ENCODE results near the gene MTSS2.
"Not testable (repeated sequence)": the region's sequence is repeated elsewhere in the genome, so short reads cannot be mapped to it uniquely, and the experiment has no call there.

The MTSS2 gene

GRCh38 chr16:70685061-70685937, 554 bp downstream of the MTSS2 start:
- no peak for DNase-seq

- no peak for DNase-seq
These were observed 1.4 kb downstream of the MTSS2 start for GRCh38 chr16:70684146-70685060.

GRCh38 chr16:70683146-70683944, 2.5 kb downstream of the MTSS2 start:
- no peak for DNase-seq

GRCh38 chr16:70682239-70683145, 3.4 kb downstream of the MTSS2 start:
- DNase-seq, result no peak

DNA sequence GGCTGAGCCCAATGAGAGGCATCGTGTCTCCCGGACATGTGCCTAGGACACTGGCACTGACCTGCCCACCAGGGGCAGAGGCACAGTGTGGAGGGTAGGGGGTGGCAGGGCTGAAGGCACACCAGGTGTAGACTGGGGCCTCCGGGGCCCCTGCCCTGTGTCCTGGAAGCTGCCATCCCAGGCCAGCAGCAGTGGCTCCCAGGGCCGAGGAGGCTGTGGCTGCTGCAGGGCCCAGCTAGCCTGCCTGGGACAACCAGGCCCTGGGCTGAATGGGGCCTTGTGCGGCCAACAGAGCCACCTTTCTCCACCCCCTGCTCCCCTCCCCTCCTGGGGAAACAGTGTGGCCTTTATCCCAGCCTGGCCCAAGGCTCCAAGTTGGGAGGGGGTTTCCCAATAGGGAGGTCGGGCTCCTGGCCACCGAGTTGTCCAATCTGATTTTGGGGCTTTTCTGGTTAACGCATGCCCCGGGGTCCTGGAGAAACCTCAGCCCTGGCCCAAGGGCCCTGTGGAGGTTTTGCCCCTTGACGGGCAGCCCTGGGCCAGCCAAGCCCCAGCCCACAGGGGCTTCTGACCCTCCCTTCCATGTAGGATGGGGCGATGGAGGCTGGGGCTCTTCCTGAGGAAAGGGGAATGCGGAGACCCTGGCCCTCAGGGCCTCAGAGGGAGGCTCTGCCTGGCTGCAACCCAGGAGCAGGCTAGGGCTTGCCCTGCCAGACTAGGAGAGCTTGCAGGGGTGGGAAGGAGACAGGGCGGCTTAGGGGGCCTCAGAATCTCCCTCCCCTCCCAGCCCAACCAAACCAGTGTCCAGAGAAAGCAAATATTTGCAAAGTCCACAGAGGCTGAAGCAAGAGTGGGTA, 4.2 kb downstream of the MTSS2 start:
- no peak for DNase-seq

GRCh38 chr16:70680495-70681381, 5.1 kb downstream of the MTSS2 start:
- no peak for DNase-seq

GRCh38 chr16:70679671-70680494, 6.0 kb downstream of the MTSS2 start:
- no peak for DNase-seq

DNA sequence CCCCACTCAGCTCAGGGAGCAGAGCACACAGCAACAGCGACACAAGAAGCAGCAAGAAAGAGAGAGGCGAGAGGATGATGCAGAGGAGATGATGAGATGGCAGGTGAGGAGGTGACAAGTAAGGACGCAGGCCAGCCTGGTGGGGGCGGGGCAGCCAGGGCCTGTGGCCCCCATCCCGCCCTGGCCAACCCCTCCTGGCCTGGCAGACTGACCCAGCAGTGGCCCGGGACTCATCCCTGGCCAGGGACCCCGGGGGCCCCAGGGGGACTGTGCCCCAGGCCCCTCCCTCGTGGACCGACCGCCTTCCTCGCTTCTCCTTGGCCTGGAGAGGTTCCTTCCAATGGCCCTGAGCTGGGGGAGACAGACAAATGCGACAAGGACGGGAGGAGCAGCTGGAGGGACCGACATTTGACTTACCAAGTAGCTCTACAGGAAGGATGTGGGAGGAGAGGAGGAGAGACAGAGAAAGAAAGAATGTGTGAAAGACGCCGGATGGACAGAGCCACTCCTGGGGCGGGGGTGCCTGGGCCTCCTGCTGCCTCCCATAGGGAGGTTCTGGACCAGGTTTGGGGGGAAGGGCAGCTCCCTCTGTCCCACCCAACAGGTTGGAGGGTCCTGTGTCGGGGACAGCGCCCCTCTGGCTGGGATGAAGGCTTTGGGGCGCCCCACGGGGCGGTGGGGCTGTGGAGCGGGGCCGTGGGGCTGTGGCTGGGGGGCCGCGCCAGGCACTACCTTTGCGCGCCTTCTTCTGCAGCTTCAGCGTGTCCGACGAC, 6.8 kb downstream of the MTSS2 start:
- no peak for DNase-seq

DNA sequence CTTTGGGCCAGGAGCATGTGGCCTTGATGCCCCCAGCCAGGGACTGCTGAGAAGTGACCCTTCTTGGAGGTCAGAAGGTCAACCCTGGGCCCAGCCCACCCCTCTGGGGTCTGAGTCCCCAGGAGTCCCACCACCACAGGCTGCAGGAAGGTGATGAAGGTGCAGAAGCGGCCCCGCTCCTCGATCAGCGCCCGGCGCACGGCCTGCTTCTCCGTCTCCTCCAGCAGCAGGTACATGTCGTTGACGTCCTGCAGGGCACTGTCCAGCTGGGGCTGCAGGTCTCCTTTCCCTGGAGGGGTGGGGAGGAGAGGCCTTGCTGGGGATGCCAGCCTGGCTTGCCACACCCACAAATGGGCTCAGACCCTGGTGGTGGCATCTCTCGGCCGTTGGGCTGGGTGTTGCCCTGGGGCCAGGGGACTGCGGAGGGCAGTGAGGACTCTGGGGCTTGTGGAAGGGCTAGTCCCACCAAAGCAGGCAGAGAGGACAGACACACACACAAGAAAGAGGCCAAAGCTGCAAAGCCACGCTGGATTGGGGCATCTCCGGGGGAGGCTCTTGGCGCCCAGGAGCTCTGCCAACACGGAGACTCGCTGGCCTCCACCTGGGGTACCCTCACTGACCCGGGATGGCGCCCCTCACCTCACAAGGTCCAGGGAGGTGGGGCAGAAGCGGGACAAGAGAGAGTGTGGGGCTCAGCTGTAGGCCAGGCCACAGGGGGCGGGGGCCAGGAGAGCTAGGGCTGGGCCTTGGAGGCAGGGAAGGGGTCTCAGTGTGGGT, 7.5 kb downstream of the MTSS2 start:
- no peak for DNase-seq

DNA sequence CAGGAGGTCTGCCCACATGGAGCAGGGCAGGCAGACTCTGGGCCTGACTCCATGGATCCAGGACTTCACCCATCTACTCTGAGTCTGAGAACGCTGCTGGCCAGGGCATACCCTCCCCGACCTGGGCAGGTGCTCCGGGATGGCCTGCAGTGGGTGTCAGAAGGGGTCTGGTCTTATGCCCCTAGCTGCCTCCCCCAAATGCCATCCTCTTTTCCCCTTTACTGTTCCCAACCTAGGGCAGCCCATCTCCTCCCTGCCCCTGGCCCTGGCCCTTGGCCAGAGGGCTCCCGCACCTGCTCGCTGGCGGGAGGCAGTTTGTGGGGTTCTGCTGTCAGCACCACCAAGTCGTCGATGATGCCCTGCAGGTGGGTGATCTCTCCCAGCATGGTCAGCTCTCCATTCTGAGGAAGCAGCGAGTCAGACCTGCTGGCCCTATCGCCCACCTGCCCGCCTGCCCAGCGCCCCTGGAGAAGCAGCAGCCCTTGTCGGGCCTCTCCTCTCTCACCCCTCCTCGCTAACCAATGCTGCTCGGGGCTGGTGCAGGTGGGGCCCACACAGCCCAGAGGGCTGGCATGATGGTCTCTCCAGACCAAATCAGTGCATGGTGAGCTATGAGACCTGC, 8.2 kb downstream of the MTSS2 start:
- DNase-seq, result no peak

DNA sequence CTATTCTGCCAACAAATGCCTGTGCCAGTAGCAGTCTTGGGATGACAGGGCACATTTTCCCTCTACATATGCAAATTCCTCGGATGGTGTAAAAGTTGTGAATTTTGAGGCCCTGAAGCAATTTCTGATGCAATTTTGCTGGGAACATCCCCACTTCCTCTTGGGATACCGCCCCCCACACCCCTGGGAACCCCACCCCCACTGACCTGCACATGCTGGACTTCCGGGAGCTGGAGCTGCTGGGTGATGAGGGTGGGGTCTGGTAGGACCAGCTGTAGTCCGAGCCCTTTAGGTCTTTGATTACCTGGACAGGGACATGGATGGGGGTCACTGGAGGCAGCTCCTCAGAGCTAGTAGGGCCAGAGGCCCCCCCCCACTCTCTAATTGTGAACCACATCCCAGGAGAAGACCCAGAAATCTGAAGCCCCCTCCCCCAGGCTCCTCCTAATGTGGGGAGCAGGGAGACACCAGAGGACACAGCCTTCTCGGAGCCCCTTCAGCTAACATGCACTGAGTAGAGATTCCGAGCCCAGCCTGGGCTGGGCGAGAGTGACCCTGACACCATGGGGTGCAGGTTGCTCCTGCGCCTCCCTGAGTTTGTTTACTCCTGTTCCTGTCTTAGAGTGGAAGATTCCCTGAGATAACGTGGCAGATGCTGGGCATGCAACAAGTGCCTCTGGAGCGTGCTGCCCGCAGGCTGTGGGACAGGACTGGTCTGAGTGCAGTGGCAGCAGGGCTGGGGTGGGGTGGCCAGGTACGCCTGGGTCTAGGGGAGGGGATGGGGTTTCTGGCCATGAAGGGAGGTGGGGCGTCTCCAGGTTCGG, 9.0 kb downstream of the MTSS2 start:
- no peak for DNase-seq

GRCh38 chr16:70675851-70676513, 9.9 kb downstream of the MTSS2 start:
- no peak for DNase-seq

- no peak for DNase-seq
These were observed 11.4 kb downstream of the MTSS2 start for GRCh38 chr16:70674221-70675014.

DNA sequence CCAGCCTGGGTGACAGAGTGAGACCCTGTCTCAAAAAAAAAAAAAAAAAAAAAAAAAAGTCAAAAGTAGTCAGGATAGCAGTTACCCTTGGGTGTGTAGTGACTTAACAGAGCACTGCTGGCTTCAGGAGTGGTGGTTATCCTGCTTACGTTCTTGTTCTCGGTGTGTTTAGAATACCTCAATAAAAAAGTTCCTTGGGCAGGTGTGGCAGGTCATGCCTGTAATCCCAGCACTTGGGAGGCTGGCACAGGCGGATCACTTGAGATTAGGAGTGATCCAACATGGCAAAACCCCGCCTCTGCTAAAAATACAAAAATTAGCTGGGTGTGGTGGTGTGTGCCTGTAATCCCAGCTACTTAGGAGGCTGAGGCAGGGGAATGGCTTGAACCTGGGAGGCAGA, 14.9 kb downstream of the MTSS2 start:
- not testable (repeated sequence) for DNase-seq
